Stimulated activated CD4-positive, alpha-beta T cell treated with anti-CD3 and anti-CD28 coated beads, Interleukin-12 subunit alpha, Interleukin-12 subunit beta, amount 100 ng/mL, for 4 hours (primary cell): ENCODE data around the gene HPS1.

Experiments used
- DNase-seq: peaks from one replicate; pipeline ENCODE4 v3.0.0-alpha.2; 2020

Gene HPS1

GRCh38 chr10:98463976-98464754 is 17.4 kb upstream of the HPS1 start:
- DNase-seq: no peak

- no peak for DNase-seq
Observed at GRCh38 chr10:98463016-98463415, 16.3 kb upstream of the HPS1 start.

- DNase-seq: no peak
Observed at GRCh38 chr10:98461500-98461842, 14.7 kb upstream of the HPS1 start.

- DNase-seq: no peak
Observed at GRCh38 chr10:98460837-98461499, 14.2 kb upstream of the HPS1 start.

- DNase-seq: no peak
Observed at GRCh38 chr10:98458809-98459784, 12.4 kb upstream of the HPS1 start.

- DNase-seq: no peak
Observed at GRCh38 chr10:98457721-98458120, 11.0 kb upstream of the HPS1 start.

GRCh38 chr10:98456686-98457482 is 10.1 kb upstream of the HPS1 start:
- DNase-seq: no peak

GRCh38 chr10:98456043-98456570 is 9.4 kb upstream of the HPS1 start:
- no peak for DNase-seq

- DNase-seq: no peak
Observed at GRCh38 chr10:98453729-98454128, 7.0 kb upstream of the HPS1 start.

GRCh38 chr10:98450618-98451017 is 3.9 kb upstream of the HPS1 start:
- DNase-seq: no peak

- no peak for DNase-seq
Observed at GRCh38 chr10:98449287-98449686, 2.6 kb upstream of the HPS1 start.

GRCh38 chr10:98446151-98446660 is 529 bp downstream of the HPS1 start:
- DNase-seq: peak; percentile 46

GRCh38 chr10:98445200-98445812 is 1.4 kb downstream of the HPS1 start:
- no peak for DNase-seq

- DNase-seq: no peak
Observed at GRCh38 chr10:98444314-98445006, 2.3 kb downstream of the HPS1 start.

GRCh38 chr10:98438715-98439114 is 8.0 kb downstream of the HPS1 start:
- DNase-seq: no peak

GRCh38 chr10:98436704-98437103 is 10.0 kb downstream of the HPS1 start:
- DNase-seq: no peak

- DNase-seq: no peak
Observed at GRCh38 chr10:98435178-98435577, 11.6 kb downstream of the HPS1 start.

- DNase-seq: no peak
Observed at GRCh38 chr10:98433881-98434732, 12.6 kb downstream of the HPS1 start.

GRCh38 chr10:98433371-98433770 is 13.4 kb downstream of the HPS1 start:
- no peak for DNase-seq

- no peak for DNase-seq
Observed at GRCh38 chr10:98432330-98432729, 14.4 kb downstream of the HPS1 start.
